Psoas muscle (tissue), 8 donors: ENCODE results near the gene ELMO1. TPM values are rescaled to one million over a fixed set of nuclear protein-coding genes. Genes with fewer than 3 reads are reported as not detected.

Experiments used
- ATAC-seq, 4 donors: fragments of 200-7000 bp; cut with Tn5 transposase; one replicate each; pipeline ENCODE4 v1.9.1; 2020; ENCODE audit warnings: moderate library complexity in 3 of 4, mild to moderate bottlenecking in 2 of 4
- DNase-seq, 2 donors: peaks; one replicate each; pipeline ENCODE4 v3.0.0-alpha.2; 2020
- H3K27ac ChIP-seq: fragments of 200-600 bp; one replicate; pipeline ENCODE4 v1.8.0; 2022
- H3K27me3 ChIP-seq, 3 donors: fragments of 200-600 bp in 1 of 3; one replicate each; pipeline versions ENCODE4 v1.6.1 to v1.8.0; 2013 to 2022; ENCODE audit warnings: low read length in 2 of 3, mild to moderate bottlenecking in 2 of 3, moderate library complexity in 1 of 3; ENCODE audit not compliant: insufficient read depth in 3 of 3
- H3K36me3 ChIP-seq, 2 donors: fragments of 200-600 bp in 1 of 2; one replicate each; pipeline versions ENCODE4 v1.6.1 to v1.8.0; 2013 to 2022; ENCODE audit warnings: low read depth in 1 of 2, mild to moderate bottlenecking in 1 of 2, moderate library complexity in 1 of 2; ENCODE audit not compliant: insufficient read depth in 1 of 2
- H3K4me1 ChIP-seq: fragments of 200-600 bp; one replicate; pipeline ENCODE4 v1.8.0; 2022
- H3K4me3 ChIP-seq: fragments of 200-600 bp; one replicate; pipeline ENCODE4 v1.8.0; 2022; ENCODE audit warnings: mild to moderate bottlenecking
- H3K9me3 ChIP-seq: fragments of 200-600 bp; one replicate; pipeline ENCODE4 v1.8.0; 2022
- WGBS, 3 donors: extraction: QIAGEN DNeasy Blood & Tissue Kit; methylation state at CpG; one replicate each; pipeline versions ENCODE4 v1.1.6 to v1.1.7; 2013; 5-methylcytosine and 5-hydroxymethylcytosine counted together
- intact Hi-C, 2 donors: fragments of 100-400 bp; cut with DNase I; formaldehyde crosslinking; loops; one replicate each; pipeline versions ENCODE4 v1.11.0 to v1.14.2; 2022
- polyA plus RNA-seq, 3 donors: library from polyadenylated mRNA; stranded (reverse); fragments of 200-250 nt; gene quantifications; one replicate each; pipeline ENCODE4 v1.2.3, GENCODE V29; 2013
- total RNA-seq, 4 donors: library from RNA; stranded (reverse); fragmentation: NEBNext Ultra II Directional in 2 of 4; extraction: Animal tissue kit (Norgen Biotek cat#: 25700) in 2 of 4; gene quantifications; one replicate each; pipeline versions ENCODE4 v1.2.1 to v1.2.4, GENCODE V29; 2021 to 2023
- TF ChIP-seq, protein P1 (sequence below): fragments of 200-600 bp; IDR thresholded peaks from one replicate; pipeline ENCODE4 v1.8.0; 2022; ENCODE audit warnings: antibody characterized with exemption
- donor health status: healthy with polysubstance abuse.
- donor health status: DM: no; HTN: no; CAD: no; lungs with moderate emphysema.
- donor health status: Bipolar disorder and iron deficiency.
- donor health status: healthy.
- donor health status: DM: yes; HTN: yes; CAD: no.
- donor health status: DM: no; HTN: no; CAD: no.
- donor health status: DM: no; HTN: no; CAD: no.
- donor health status: DM: yes; HTN: yes; CAD: no.

The ELMO1 gene
- total and polyA plus RNA-seq, 7 donors = 2.8 to 8.1 (median 6.9) TPM

DNA sequence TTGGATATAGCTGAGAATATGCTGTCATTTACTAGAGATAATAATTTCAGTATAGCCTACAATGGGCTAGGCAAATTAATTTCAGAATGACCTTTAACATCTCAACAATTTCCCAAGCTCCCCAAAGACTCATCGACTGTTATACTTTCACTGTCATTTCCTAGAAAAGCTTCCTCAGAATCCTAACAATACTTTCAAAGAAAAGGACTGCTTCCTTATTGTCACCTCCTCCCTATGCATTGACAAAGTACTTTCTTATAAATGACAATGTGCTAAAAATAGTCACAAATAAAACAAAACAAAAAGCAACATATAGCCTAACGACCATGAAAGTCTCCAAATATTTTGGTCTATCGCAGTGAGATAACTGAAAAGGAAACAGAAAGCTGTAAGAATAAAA is 272.6 kb downstream of the ELMO1 start:
- TF ChIP-seq, protein P1, sequence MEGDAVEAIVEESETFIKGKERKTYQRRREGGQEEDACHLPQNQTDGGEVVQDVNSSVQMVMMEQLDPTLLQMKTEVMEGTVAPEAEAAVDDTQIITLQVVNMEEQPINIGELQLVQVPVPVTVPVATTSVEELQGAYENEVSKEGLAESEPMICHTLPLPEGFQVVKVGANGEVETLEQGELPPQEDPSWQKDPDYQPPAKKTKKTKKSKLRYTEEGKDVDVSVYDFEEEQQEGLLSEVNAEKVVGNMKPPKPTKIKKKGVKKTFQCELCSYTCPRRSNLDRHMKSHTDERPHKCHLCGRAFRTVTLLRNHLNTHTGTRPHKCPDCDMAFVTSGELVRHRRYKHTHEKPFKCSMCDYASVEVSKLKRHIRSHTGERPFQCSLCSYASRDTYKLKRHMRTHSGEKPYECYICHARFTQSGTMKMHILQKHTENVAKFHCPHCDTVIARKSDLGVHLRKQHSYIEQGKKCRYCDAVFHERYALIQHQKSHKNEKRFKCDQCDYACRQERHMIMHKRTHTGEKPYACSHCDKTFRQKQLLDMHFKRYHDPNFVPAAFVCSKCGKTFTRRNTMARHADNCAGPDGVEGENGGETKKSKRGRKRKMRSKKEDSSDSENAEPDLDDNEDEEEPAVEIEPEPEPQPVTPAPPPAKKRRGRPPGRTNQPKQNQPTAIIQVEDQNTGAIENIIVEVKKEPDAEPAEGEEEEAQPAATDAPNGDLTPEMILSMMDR = no peak
- Histone ChIP-seq H3K27me3 (no peaks in the 10 kb centered on the region), H3K27ac (no peak overlapping the region), H3K4me3 (no peak overlapping the region), H3K36me3 (no peaks in the 10 kb centered on the region), H3K9me3 (no peaks in the 10 kb centered on the region), H3K4me1 (no peaks in the 10 kb centered on the region)
- WGBS, 3 donors = 59 to 81% (median 74%) methylated on average over 3 of the region's 3 CpGs
- ATAC-seq = no peak
- intact Hi-C loops = no loop called here
- DNase-seq = no peak

DNA sequence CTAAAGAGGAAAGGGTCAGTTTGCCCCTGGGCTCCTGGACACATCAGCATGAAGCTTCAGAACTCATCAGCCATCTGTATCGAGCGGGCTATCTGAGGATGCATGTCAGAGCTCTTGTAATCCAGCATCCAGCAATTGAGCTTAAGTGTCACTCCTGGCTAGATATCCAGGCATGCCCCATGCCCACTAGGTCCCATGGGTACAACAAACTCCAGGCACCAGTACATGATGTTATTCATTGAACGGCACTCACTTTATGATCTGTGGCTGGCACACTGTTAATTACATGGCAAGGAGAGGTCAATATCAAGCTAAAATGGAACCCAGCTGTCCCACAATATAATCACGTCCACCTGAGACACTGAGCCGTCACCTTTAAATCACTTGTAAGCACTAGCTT is 274.2 kb downstream of the ELMO1 start:
- no peaks in the 10 kb centered on the region for H3K4me1 ChIP-seq
- no peaks in the 10 kb centered on the region for H3K36me3 ChIP-seq
- DNase-seq (no peak), ATAC-seq (no peak)
- WGBS, 3 donors = 37 to 67% (median 54%) methylated on average over 5 of the region's 5 CpGs
- TF ChIP-seq, protein P1 = no peak
- intact Hi-C loops = no loop called here
- no peak overlapping the region for H3K27ac ChIP-seq
- H3K27me3 ChIP-seq = no peaks in the 10 kb centered on the region
- no peaks in the 10 kb centered on the region for H3K9me3 ChIP-seq
- H3K4me3 ChIP-seq = no peak overlapping the region

DNA sequence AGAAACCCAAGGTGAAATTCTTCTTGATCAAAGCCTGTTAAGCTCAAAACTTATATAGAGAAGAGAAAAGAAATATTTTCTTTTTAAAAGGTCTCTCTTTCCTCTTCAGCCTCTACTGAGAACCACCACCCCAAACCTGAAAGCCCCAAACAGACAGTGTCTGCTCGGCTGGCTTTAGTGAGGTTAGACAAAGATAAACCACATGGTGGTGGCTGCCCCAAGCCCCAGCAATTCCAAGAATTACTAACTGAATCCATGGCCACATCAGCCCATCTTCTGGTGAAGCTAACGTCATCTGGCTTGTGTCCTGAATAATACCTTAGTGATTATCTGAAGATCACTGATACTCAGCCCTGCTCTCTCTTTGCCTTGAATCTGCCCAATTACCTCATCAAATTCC is 275.0 kb downstream of the ELMO1 start:
- no peaks in the 10 kb centered on the region for H3K9me3 ChIP-seq
- WGBS, 3 donors = 69 to 89% (median 81%) methylated on average over 2 of the region's 2 CpGs
- H3K4me1 ChIP-seq = no peaks in the 10 kb centered on the region
- intact Hi-C loops = no loop called here
- TF ChIP-seq, protein P1 = no peak
- no peaks in the 10 kb centered on the region for H3K27me3 ChIP-seq
- no peak overlapping the region for H3K27ac ChIP-seq
- no peak for DNase-seq
- no peak for ATAC-seq
- H3K36me3 ChIP-seq = no peaks in the 10 kb centered on the region
- no peak overlapping the region for H3K4me3 ChIP-seq

DNA sequence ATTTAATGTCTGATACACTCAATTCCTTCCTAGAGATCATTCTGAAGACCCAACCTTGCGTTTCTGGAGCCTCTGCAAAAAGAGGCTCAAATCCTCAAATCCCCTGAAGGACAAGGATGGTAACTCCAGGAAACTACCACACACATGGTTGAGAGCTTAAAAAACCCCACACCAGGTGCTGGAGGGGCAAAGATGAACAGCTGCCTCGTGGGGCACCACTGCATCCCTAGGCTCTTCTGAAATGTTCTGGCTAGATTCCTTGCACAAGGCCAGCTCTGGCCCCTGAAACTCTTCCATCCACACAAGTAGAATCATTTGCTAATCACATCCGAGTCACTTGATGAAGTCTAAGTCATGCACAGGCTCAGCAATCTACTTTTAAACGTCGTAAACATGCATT is 286.6 kb downstream of the ELMO1 start:
- Histone ChIP-seq H3K27ac (no peak overlapping the region), H3K27me3 (no peaks in the 10 kb centered on the region), H3K9me3 (no peaks in the 10 kb centered on the region), H3K4me3 (no peak overlapping the region), H3K36me3 (no peaks in the 10 kb centered on the region), H3K4me1 (no peaks in the 10 kb centered on the region)
- DNase-seq = no peak
- intact Hi-C loops = no loop called here
- WGBS, 3 donors = 45 to 58% (median 52%) methylated on average over 5 of the region's 5 CpGs
- TF ChIP-seq, protein P1 = no peak
- ATAC-seq = no peak

DNA sequence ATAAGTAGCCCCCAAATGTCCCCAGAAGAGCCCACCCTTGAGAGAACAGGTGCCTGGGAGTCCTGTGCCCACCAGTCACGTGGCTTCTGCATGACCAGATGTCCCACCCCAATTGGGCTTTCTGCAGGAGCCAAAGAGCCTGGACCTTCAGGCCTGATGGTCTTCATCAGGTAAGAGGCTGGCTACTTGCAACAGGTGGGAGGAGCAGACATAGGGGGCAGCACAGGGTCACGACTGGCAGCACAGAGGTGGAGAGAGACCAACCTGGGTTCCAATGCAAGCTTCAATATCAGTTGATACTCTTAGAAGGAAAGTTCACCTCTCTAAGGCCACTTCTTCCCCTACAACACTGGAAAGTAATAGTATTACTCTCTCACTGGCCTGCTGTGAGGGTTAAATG is 288.0 kb downstream of the ELMO1 start:
- WGBS, 3 donors = 53 to 70% (median 67%) methylated on average over 2 of the region's 2 CpGs
- H3K27me3 ChIP-seq = no peaks in the 10 kb centered on the region
- DNase-seq (no peak), ATAC-seq (no peak)
- H3K9me3 ChIP-seq = no peaks in the 10 kb centered on the region
- H3K36me3 ChIP-seq = no peaks in the 10 kb centered on the region
- H3K4me3 ChIP-seq = no peak overlapping the region
- H3K4me1 ChIP-seq = no peaks in the 10 kb centered on the region
- intact Hi-C loops = no loop called here
- H3K27ac ChIP-seq = no peak overlapping the region
- TF ChIP-seq, protein P1 = no peak
